Peyer's patch (tissue), 4 donors: ENCODE data around the gene TRERF1.

Experiments
- CTCF ChIP-seq, 6 experiments: fragments of 450-650 bp in 4 of 6; fragments of 200-600 bp in 2 of 6; sonication (generic) in 1 of 6; IDR thresholded peaks; one replicate each; pipeline ENCODE4 v1.5.1; 2017 to 2019; ENCODE audit warnings: antibody characterized with exemption in 6 of 6, mild to moderate bottlenecking in 3 of 6, moderate library complexity in 1 of 6
- POLR2A ChIP-seq, 2 donors: fragments of 450-650 bp; IDR thresholded peaks; one replicate each; pipeline ENCODE4 v1.5.1; 2017; ENCODE audit warnings: antibody characterized with exemption in 2 of 2, mild to moderate bottlenecking in 2 of 2, moderate library complexity in 2 of 2

- TF ChIP-seq CTCF (IDR thresholded peaks at IDR 0.05) (no peak), POLR2A (IDR thresholded peaks at IDR 0.05) (no peak)
Observed at GRCh38 chr6:42243046-42243445, 208.7 kb downstream of the TRERF1 start.
